Activated CD4-positive, alpha-beta T cell treated with anti-CD3 and anti-CD28 coated beads for 1 hour (primary cell): ENCODE measurements around the gene APBA3.

Experiments used
- DNase-seq: peaks from one replicate; pipeline ENCODE4 v3.0.0-alpha.2; 2020

Gene APBA3

DNA sequence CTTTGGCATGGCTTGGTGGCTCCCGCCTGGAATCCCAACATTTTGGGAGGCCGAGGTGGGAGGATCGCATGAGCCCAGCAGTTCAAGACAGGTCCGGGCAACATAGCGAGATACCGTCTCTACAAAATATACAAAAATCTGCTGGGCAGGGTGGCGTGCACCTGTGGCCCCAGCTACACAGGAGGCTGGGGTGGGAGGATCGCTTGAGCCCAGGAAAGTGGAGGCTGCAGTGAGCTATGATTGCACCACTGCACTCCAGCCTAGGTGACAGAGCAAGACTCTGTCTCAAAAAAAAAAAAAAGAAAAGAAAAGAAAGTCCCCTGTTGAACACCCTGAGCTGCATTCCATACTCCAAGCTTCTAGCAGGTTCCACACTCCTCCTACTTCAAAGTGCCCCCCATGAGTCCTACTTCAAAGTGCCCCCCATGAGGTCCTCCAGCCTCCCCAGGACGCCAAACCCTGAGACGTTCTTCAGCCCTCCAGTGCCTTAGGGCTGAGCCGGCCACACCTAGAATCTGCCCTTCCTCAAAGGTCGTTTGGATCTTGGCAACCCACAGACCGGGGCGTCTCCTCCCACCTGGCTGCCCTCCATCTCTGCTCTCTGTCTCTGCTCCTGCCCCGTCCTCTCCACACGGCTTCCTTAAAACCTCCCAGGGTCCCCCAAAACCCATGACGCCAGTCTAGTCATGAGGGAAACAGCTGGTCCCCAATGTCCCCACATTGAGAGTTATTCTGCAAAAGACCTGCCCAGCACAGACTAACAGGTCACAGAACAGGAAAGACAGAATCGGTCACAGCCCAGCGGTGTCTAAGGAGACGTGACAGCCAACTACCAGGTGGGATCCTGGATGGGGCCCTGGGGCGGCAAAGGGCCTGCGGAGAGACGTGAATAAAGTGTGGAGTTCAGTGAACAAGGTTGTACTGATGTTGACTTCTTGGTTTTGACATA, 48.6 kb downstream of the APBA3 start:
- DNase-seq = no peak

DNA sequence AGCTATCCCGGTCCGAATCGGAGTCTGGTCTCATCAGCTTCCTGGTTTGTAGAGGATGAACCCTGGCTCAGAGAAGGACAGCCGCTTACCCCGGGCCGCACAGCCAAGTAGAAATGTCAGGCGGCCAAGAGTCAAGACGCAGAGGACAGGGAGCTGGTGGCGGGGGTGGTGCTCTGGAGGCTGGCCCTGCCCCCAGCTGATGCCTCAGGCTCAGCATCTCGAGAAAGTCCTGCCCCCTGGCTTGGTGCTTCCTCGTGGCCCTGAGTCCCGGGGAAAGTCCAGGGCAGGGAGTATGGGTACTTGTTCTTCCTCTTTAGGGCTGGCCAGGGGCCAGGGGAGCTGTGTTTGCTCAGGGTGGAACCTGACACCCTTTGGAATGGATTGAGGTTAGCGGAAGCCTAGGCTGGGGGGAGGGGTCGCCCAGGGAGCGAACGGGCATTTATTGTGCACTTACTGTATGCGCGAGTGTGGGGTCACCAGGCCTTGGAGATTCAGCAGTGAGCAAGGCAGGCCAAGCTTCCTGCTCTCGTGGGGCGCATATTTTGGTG, 51.2 kb downstream of the APBA3 start:
- DNase-seq = no peak

DNA sequence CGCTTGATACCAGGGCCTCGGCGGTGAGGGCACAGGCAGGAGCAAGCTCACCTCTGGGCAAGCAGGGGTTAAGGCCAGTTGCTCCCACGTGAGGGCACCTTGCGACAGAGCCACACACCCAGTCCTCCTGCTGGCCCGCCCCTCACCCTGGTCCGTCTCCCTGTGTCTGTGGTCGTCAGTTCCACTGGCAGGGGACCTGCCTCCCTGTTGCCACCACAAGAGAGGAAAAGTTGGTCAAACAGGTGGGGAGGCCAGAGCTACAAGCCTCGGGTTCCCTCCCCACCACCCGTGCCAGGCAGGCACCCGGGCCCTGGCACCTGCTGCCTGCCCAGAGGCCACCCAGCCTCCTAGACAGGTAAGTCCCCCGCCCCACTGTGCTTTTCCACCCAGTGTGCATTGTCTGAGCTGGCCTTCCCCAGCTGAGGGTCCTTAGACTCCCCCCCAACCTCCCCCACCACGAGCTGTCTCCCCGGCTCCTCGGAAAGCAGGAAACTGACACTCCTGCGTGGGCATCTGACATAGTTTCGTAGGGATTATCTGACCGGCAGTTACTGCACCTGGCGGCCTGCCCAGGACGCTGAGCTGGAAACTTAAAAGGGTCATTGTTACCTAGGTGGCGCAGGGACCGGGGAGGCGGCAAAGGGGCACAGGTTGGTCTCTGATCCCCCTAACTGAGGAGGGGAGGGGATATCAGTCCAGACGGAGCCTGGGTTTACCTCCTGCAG, 53.1 kb downstream of the APBA3 start, which contains the start of gene TJP3:
TJP3 (plus strand) TSS at position 178 of the 725 bp plus-strand sequence. CDS start 20,049 bp downstream, outside the sequence.
- no peak for DNase-seq

DNA sequence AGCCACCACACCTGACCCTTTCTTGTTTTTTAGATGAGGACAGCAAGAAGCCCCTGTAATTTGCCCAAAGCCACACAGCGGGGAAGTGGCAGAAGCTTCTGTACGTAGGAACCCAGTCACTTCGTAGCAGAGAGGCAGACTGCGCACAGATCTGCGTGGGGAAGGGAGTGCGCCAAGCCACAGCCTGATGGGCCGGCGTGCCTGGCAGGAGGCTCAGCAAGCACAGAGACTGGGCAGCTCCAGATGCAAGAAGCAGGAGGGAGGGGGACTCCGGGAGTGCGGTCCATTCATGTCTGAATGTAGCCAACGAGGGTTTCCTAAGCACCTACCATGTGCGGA, 53.7 kb downstream of the APBA3 start:
- DNase-seq = no peak

DNA sequence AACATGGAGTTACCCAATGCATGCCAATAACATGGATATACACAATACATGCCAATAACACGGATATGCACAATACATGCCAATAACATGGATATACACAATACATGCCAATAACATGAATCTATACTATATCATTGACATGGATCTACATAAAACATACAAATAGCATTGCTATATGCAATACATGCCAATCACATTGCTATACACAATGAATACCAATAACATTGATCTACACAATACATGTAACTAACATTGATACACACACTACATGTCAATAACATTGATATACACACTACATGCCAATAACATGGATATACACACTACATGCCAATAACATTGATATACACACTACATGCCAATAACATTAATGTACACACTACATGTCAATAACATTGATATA, 60.3 kb downstream of the APBA3 start:
- DNase-seq = no peak
